H1 (cell line): Measurements from ENCODE around the gene TEX2. TPM values are rescaled to one million over a fixed set of nuclear protein-coding genes. Genes with fewer than 3 reads are reported as not detected.

Experiments used
- CTCF ChIA-PET: fragments of 300-600 bp; sonication (Branson Sonifier 250); formaldehyde crosslinking; loops from one replicate; lab custom pipeline; 2021; ENCODE audit not compliant: partially characterized antibody; lab: Charles Lee
- POLR2A ChIA-PET: fragments of 300-600 bp; sonication (Branson Sonifier 250); formaldehyde crosslinking; loops from one replicate; lab custom pipeline; 2021; ENCODE audit warnings: inconsistent platforms; ENCODE audit not compliant: partially characterized antibody; lab: Charles Lee
- DNase-seq, 2 experiments: peaks; one replicate each; pipeline versions ENCODE4 v3.0.0 to v3.0.0-alpha.2; 2010 to 2022; ENCODE audit warnings: low spot score in 2 of 2, low read depth in 1 of 2, mixed read lengths in 1 of 2
- FAIRE-seq: peaks from 2 replicates; lab custom pipeline; 2011; peaks lifted over from hg19 to GRCh38; lab: Jason Lieb, UNC
- H2AFZ ChIP-seq: 2 replicates; pipeline ENCODE4 v1.8.1; 2012; ENCODE audit warnings: low read length, inconsistent platforms
- H2AK5ac ChIP-seq: 2 replicates; pipeline ENCODE4 v1.6.1; 2013; ENCODE audit warnings: low read depth, low read length
- H2BK120ac ChIP-seq: replicated peaks from 2 replicates; pipeline ENCODE3; 2013; ENCODE audit warnings: low read depth, low read length, inconsistent platforms
- H2BK12ac ChIP-seq: 2 replicates; pipeline ENCODE4 v1.6.1; 2013; ENCODE audit warnings: low read depth, low read length
- H2BK15ac ChIP-seq: 2 replicates; pipeline ENCODE4 v1.6.1; 2013; ENCODE audit warnings: low read length
- H2BK20ac ChIP-seq: 2 replicates; pipeline ENCODE4 v1.6.1; 2013; ENCODE audit warnings: low read length
- H2BK5ac ChIP-seq: 2 replicates; pipeline ENCODE4 v1.6.1; 2013; ENCODE audit warnings: low read depth, low read length
- H3K14ac ChIP-seq: 2 replicates; pipeline ENCODE4 v1.6.1; 2013; ENCODE audit warnings: inconsistent platforms; ENCODE audit not compliant: insufficient read length
- H3K18ac ChIP-seq: 2 replicates; pipeline ENCODE4 v1.6.1; 2013; ENCODE audit warnings: low read length; ENCODE audit errors: extremely low read depth
- H3K23ac ChIP-seq: 2 replicates; pipeline ENCODE4 v1.6.1; 2013; ENCODE audit warnings: inconsistent platforms; ENCODE audit not compliant: insufficient read length
- H3K23me2 ChIP-seq: 2 replicates; pipeline ENCODE4 v1.6.1; 2013; ENCODE audit warnings: low read depth, low read length
- H3K27ac ChIP-seq: 2 replicates; pipeline ENCODE4 v1.6.1; 2011; ENCODE audit warnings: low read depth, low read length, inconsistent platforms
- H3K27me3 ChIP-seq, 4 experiments: replicated peaks in 1 of 4; 1 replicate in 1 of 4; 2 replicates in 3 of 4; pipeline versions ENCODE4 v1.6.1 to v1.8.1; 2011 to 2013; ENCODE audit warnings: low read length in 3 of 4, mild to moderate bottlenecking in 3 of 4, inconsistent platforms in 2 of 4, mixed read lengths in 2 of 4, moderate library complexity in 1 of 4; ENCODE audit not compliant: control insufficient read depth in 3 of 4, insufficient read depth in 3 of 4; ENCODE audit errors: extremely low read depth in 1 of 4
- H3K36me3 ChIP-seq, 4 experiments: 2 replicates each; pipeline versions ENCODE4 v1.6.1 to v1.8.1; 2011 to 2013; ENCODE audit warnings: mild to moderate bottlenecking in 4 of 4, low read length in 3 of 4, moderate library complexity in 2 of 4, control low read depth in 1 of 4, inconsistent platforms in 1 of 4; ENCODE audit not compliant: insufficient read depth in 4 of 4, control insufficient read depth in 2 of 4
- H3K4ac ChIP-seq: replicated peaks from 2 replicates; pipeline ENCODE3; 2013; ENCODE audit warnings: low read length, low read depth, mixed read lengths, inconsistent platforms; ENCODE audit not compliant: insufficient read length
- H3K4me1 ChIP-seq, 4 experiments: replicated peaks in 1 of 4; 1 replicate in 1 of 4; 2 replicates in 3 of 4; pipeline versions ENCODE4 v1.6.1 to v1.8.1; 2011 to 2013; ENCODE audit warnings: low read length in 3 of 4, inconsistent platforms in 2 of 4, mixed read lengths in 1 of 4; ENCODE audit not compliant: insufficient read depth in 4 of 4, control insufficient read depth in 3 of 4
- H3K4me2 ChIP-seq, 2 experiments: 2 replicates each; pipeline versions ENCODE4 v1.6.1 to v1.8.1; 2011 to 2013; ENCODE audit warnings: low read depth in 2 of 2, low read length in 2 of 2, control low read depth in 1 of 2, inconsistent platforms in 1 of 2, mild to moderate bottlenecking in 1 of 2; ENCODE audit not compliant: insufficient read depth in 1 of 2
- H3K4me3 ChIP-seq, 4 experiments: fragments of 200-600, 300-600 bp in 1 of 4; sonication (generic), shearing (Covaris generic), sonication (Bioruptor Twin) in 1 of 4; 2 replicates each; pipeline versions ENCODE4 v1.5.1 to v1.8.1; 2011 to 2016; ENCODE audit warnings: low read length in 4 of 4, low read depth in 3 of 4, control low read depth in 2 of 4, inconsistent platforms in 2 of 4, mild to moderate bottlenecking in 2 of 4, mixed read lengths in 1 of 4, moderate library complexity in 1 of 4; ENCODE audit not compliant: insufficient read depth in 2 of 4; ENCODE audit errors: extremely low read depth in 1 of 4
- H3K56ac ChIP-seq: replicated peaks from 2 replicates; pipeline ENCODE3; 2013; ENCODE audit warnings: low read depth, mild to moderate bottlenecking, mixed read lengths, low read length, inconsistent platforms; ENCODE audit not compliant: insufficient read length
- H3K79me1 ChIP-seq: 2 replicates; pipeline ENCODE4 v1.6.1; 2013; ENCODE audit warnings: low read depth, low read length, control low read depth
- H3K79me2 ChIP-seq, 2 experiments: 2 replicates each; pipeline versions ENCODE4 v1.6.1 to v1.8.1; 2012 to 2013; ENCODE audit warnings: low read length in 2 of 2, mild to moderate bottlenecking in 2 of 2, inconsistent platforms in 1 of 2; ENCODE audit not compliant: insufficient read depth in 2 of 2, control insufficient read depth in 1 of 2
- H3K9ac ChIP-seq, 4 experiments: replicated peaks in 1 of 4; 1 replicate in 1 of 4; 2 replicates in 3 of 4; pipeline versions ENCODE4 v1.6.1 to v1.8.1; 2011 to 2013; ENCODE audit warnings: low read depth in 3 of 4, low read length in 3 of 4, control low read depth in 2 of 4, mild to moderate bottlenecking in 2 of 4, moderate library complexity in 2 of 4, inconsistent platforms in 1 of 4; ENCODE audit errors: extremely low read depth in 1 of 4
- H3K9me3 ChIP-seq, 2 experiments: 2 replicates each; pipeline versions ENCODE4 v1.6.1 to v1.8.1; 2012 to 2013; ENCODE audit warnings: mild to moderate bottlenecking in 2 of 2, moderate library complexity in 2 of 2, control low read depth in 1 of 2, inconsistent platforms in 1 of 2, low read depth in 1 of 2, low read length in 1 of 2, mixed read lengths in 1 of 2; ENCODE audit not compliant: insufficient read depth in 2 of 2
- H4K20me1 ChIP-seq, 2 experiments: replicated peaks in 1 of 2; 2 replicates each; pipeline versions ENCODE3 to v1.8.1; 2011 to 2013; ENCODE audit warnings: inconsistent platforms in 2 of 2, low read length in 2 of 2, mild to moderate bottlenecking in 1 of 2; ENCODE audit not compliant: insufficient read depth in 2 of 2, control insufficient read depth in 1 of 2
- H4K5ac ChIP-seq: 2 replicates; pipeline ENCODE4 v1.6.1; 2013; ENCODE audit warnings: low read length, low read depth, mixed read lengths, inconsistent platforms; ENCODE audit not compliant: insufficient read length
- H4K8ac ChIP-seq: 2 replicates; pipeline ENCODE4 v1.8.0; 2013; ENCODE audit warnings: mild to moderate bottlenecking, moderate library complexity, low read length, inconsistent platforms; ENCODE audit not compliant: insufficient read depth; ENCODE audit errors: extremely low read depth
- H4K91ac ChIP-seq: replicated peaks from 2 replicates; pipeline ENCODE3; 2013; ENCODE audit warnings: low read length, mixed read lengths, inconsistent platforms; ENCODE audit not compliant: insufficient read length
- CBX5 ChIP-seq: fragments of 300-800, 300-1000 bp; sonication (generic); IDR thresholded peaks from 2 replicates; pipeline ENCODE4 v1.7.1; 2016; ENCODE audit warnings: antibody characterized with exemption, low read length, low read depth
- HDAC6 ChIP-seq: IDR thresholded peaks from one replicate; pipeline ENCODE4 v1.7.1; 2012; ENCODE audit warnings: low read depth, mild to moderate bottlenecking, inconsistent platforms, low read length, moderate library complexity
- MAFK ChIP-seq: IDR thresholded peaks from 2 replicates; pipeline ENCODE4 v1.6.1; 2012; ENCODE audit warnings: low read depth, mild to moderate bottlenecking, improper control_type of control experiment, low read length
- MAX ChIP-seq: IDR thresholded peaks from 2 replicates; pipeline ENCODE4 v1.6.1; 2012; ENCODE audit warnings: inconsistent platforms
- PHF8 ChIP-seq: fragments of 200-600 bp; sonication (generic); conservative IDR thresholded peaks from 2 replicates; pipeline ENCODE4 v1.7.1; 2012; ENCODE audit warnings: low read depth, mild to moderate bottlenecking, inconsistent platforms, low read length, moderate library complexity
- POLR2AphosphoS5 ChIP-seq: IDR thresholded peaks from 2 replicates; pipeline ENCODE4 v1.6.1; 2011; ENCODE audit warnings: low read depth, low read length
- SP2 ChIP-seq: IDR thresholded peaks from 2 replicates; pipeline ENCODE4 v1.6.1; 2012; ENCODE audit warnings: mild to moderate bottlenecking, low read length, inconsistent platforms
- WGBS, 2 experiments: shearing (Covaris generic) in 1 of 2; methylation state at CpG; one replicate each; pipeline versions ENCODE4 v1.1.6 to v1.1.7; 2013 to 2015; ENCODE audit warnings: low lambda C conversion rate in 2 of 2, mixed read lengths in 2 of 2, inconsistent platforms in 1 of 2, low coverage in 1 of 2, missing lambda C conversion rate in 1 of 2; ENCODE audit not compliant: insufficient replicate concordance in 2 of 2, insufficient coverage in 1 of 2, insufficient read length in 1 of 2; ENCODE audit errors: extremely low coverage in 1 of 2, missing lambda C conversion rate in 1 of 2; 5-methylcytosine and 5-hydroxymethylcytosine counted together
- polyA plus RNA-seq, 7 experiments: library from polyadenylated mRNA; depleted of rRNA in 3 of 7; stranded (reverse) in 5 of 7; unstranded in 2 of 7; fragments of >200 nt in 5 of 7; fragments of 200-250 nt in 2 of 7; gene quantifications; 1 replicate in 5 of 7; 2 replicates in 1 of 7; 4 replicates in 1 of 7; pipeline versions ENCODE4 v1.2.1 to v1.2.3, GENCODE V29; 2011 to 2013; ENCODE audit warnings: missing spikeins in 2 of 7, mixed read lengths in 2 of 7
- total RNA-seq: library from RNA; stranded (reverse); fragmentation: NEBNext Ultra II Directional; extraction: Animal tissue kit (Norgen Biotek cat#: 25700); gene quantifications from 2 replicates; pipeline ENCODE4 v1.2.1, GENCODE V29; 2021
- TF ChIP-seq, protein P1 (sequence below): IDR thresholded peaks from 2 replicates; pipeline ENCODE4 v1.6.1; 2011; ENCODE audit warnings: low read depth, mild to moderate bottlenecking, low read length; ENCODE audit not compliant: insufficient read depth

The TEX2 gene
- total and polyA plus RNA-seq, 2 of the 8 experiments (the other 6 are each of a cell fraction or from before 2014, with no cell fraction given) = 6.1 to 15.6 TPM

- Histone ChIP-seq H3K14ac (no peak overlapping the region), H3K36me3 (no peaks in the 10 kb centered on the region; a peak in 2 of 8 replicates), H3K27ac (no peak overlapping the region), H3K23ac (no peak overlapping the region), H4K20me1 (no peaks in the 10 kb centered on the region), H2BK20ac (no peak overlapping the region), H3K27me3 (no peaks in the 10 kb centered on the region), H3K79me1 (no peaks in the 10 kb centered on the region), H3K4me2 (no peak overlapping the region), H2BK120ac (no peak overlapping the region), H3K9ac (no peak overlapping the region), H3K4me3 (no peak overlapping the region), H3K4me1 (no peaks in the 10 kb centered on the region), H3K79me2 (no peaks in the 10 kb centered on the region), H2AK5ac (no peak overlapping the region), H3K4ac (no peak overlapping the region), H3K23me2 (no peaks in the 10 kb centered on the region), H2BK15ac (no peak overlapping the region), H4K91ac (no peak overlapping the region), H2BK5ac (no peak overlapping the region), H2AFZ (no peak overlapping the region), H2BK12ac (no peak overlapping the region), H3K18ac (no peak overlapping the region), H4K5ac (no peak overlapping the region), H4K8ac (no peak overlapping the region), H3K56ac (no peak overlapping the region), H3K9me3 (no peaks in the 10 kb centered on the region)
- WGBS, 2 experiments = 85% methylated on average over 9 of the region's 9 CpGs; no CpG with 5 or more reads in 1 of the 2 experiments
- POLR2A ChIA-PET = interaction anchor here (5.5 kb wide), 1 partner anchor 32 kb away, joined by 38 read pairs; no protein-coding TSS in a partner anchor
- DNase-seq (no peak), FAIRE-seq (no peak)
- TF ChIP-seq, protein P1, sequence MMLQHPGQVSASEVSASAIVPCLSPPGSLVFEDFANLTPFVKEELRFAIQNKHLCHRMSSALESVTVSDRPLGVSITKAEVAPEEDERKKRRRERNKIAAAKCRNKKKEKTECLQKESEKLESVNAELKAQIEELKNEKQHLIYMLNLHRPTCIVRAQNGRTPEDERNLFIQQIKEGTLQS = no peak
- TF ChIP-seq HDAC6 (no peak), SP2 (no peak), PHF8 (no peak), POLR2AphosphoS5 (no peak), CBX5 (no peak), MAX (no peak), MAFK (no peak)
- CTCF ChIA-PET = interaction anchor here (1.0 to 1.6 kb wide), 7 partner anchors 16 to 188 kb away, joined by 3 to 8 read pairs (median 4); no protein-coding TSS in a partner anchor
Observed at GRCh38 chr17:64178011-64178825, 84.8 kb downstream of the TEX2 start.
